HG03103 (cell line): ENCODE data around the gene CCNI.
A peak's percentile ranks its signal among the peaks of the same experiment; 100 is the strongest.
"Not testable (repeated sequence)": the region's sequence is repeated elsewhere in the genome, so short reads cannot be mapped to it uniquely, and the experiment has no call there.

ENCODE experiments used
- ATAC-seq: cut with Tn5 transposase; IDR thresholded peaks from one replicate; pipeline ENCODE4 v1.9.1; 2021; ENCODE audit warnings: low read depth; ENCODE audit not compliant: unreplicated experiment

Gene CCNI

GRCh38 chr4:77040854-77041725 lies 34.7 kb downstream of the CCNI start:
- no peak for ATAC-seq

GRCh38 chr4:77040270-77040669 lies 35.5 kb downstream of the CCNI start:
- no peak for ATAC-seq

GRCh38 chr4:77039796-77040195 lies 36.0 kb downstream of the CCNI start:
- no peak for ATAC-seq

GRCh38 chr4:77037736-77038135 lies 38.1 kb downstream of the CCNI start:
- ATAC-seq, result no peak

- ATAC-seq, result not testable (repeated sequence)
These were observed 38.6 kb downstream of the CCNI start for GRCh38 chr4:77037168-77037567.

- no peak for ATAC-seq
These were observed 39.6 kb downstream of the CCNI start for GRCh38 chr4:77036206-77036605.

- ATAC-seq, result no peak
These were observed 40.6 kb downstream of the CCNI start for GRCh38 chr4:77035153-77035552.

GRCh38 chr4:77031544-77031943 lies 44.2 kb downstream of the CCNI start:
- no peak for ATAC-seq

- not testable (repeated sequence) for ATAC-seq
These were observed 46.0 kb downstream of the CCNI start for GRCh38 chr4:77029757-77030156.

GRCh38 chr4:77028246-77028645 lies 47.5 kb downstream of the CCNI start:
- no peak for ATAC-seq

- ATAC-seq, result no peak
These were observed 49.5 kb downstream of the CCNI start for GRCh38 chr4:77026322-77026704.

- ATAC-seq, result peak; percentile 91
These were observed 50.0 kb downstream of the CCNI start for GRCh38 chr4:77025643-77026321.

- no peak for ATAC-seq
These were observed 51.9 kb downstream of the CCNI start for GRCh38 chr4:77023920-77024319.

GRCh38 chr4:77022560-77023179 lies 53.1 kb downstream of the CCNI start:
- no peak for ATAC-seq

GRCh38 chr4:77021614-77022089 lies 54.1 kb downstream of the CCNI start:
- no peak for ATAC-seq

- no peak for ATAC-seq
These were observed 55.8 kb downstream of the CCNI start for GRCh38 chr4:77020017-77020416.

- ATAC-seq, result no peak
These were observed 60.4 kb downstream of the CCNI start for GRCh38 chr4:77015390-77015789.

- ATAC-seq, result no peak
These were observed 61.5 kb downstream of the CCNI start for GRCh38 chr4:77014256-77014655.

- no peak for ATAC-seq
These were observed 63.1 kb downstream of the CCNI start for GRCh38 chr4:77012726-77013125.

- ATAC-seq, result no peak
These were observed 64.9 kb downstream of the CCNI start for GRCh38 chr4:77010841-77011354.

- no peak for ATAC-seq
These were observed 66.2 kb downstream of the CCNI start for GRCh38 chr4:77009511-77010115.
